Coronary artery (tissue), 2 donors: Measurements from ENCODE around the gene TUBA4A.

ENCODE experiments used
- DNase-seq: peaks from one replicate; pipeline ENCODE4 v3.0.0-alpha.2; 2017; ENCODE audit warnings: low spot score
- H3K27ac ChIP-seq, 2 donors: fragments of 200-600 bp; sonication (generic); one replicate each; pipeline ENCODE4 v1.5.1; 2016 to 2019
- H3K4me3 ChIP-seq: fragments of 200-600 bp; sonication (generic); 2 replicates; pipeline ENCODE4 v1.5.1; 2016; ENCODE audit warnings: mild to moderate bottlenecking, moderate library complexity
- CTCF ChIP-seq: fragments of 200-600 bp; sonication (generic); IDR thresholded peaks from one replicate; pipeline ENCODE4 v1.5.1; 2019; ENCODE audit warnings: antibody characterized with exemption

The TUBA4A gene

GRCh38 chr2:219209236-219210195 lies 44.2 kb downstream of the TUBA4A start:
- TF ChIP-seq CTCF, result no peak
- Histone ChIP-seq H3K27ac (no peak overlapping the region), H3K4me3 (no peak overlapping the region)
- DNase-seq, result no peak

- TF ChIP-seq CTCF, result no peak
- Histone ChIP-seq H3K4me3 (peak overlapping the region; percentile 79), H3K27ac (peak overlapping the region; percentile 92 to 94)
- no peak for DNase-seq
Observed at GRCh38 chr2:219207884-219208740, 45.6 kb downstream of the TUBA4A start.

GRCh38 chr2:219207134-219207883 lies 46.4 kb downstream of the TUBA4A start:
- TF ChIP-seq CTCF, result no peak
- H3K4me3 ChIP-seq, result peak overlapping the region; percentile 79
- no peak for DNase-seq
- peak overlapping the region; percentile 92 to 94 for H3K27ac ChIP-seq

- TF ChIP-seq CTCF, result no peak
- Histone ChIP-seq H3K27ac (peak within 1 kb of the TSS; percentile 92 to 94), H3K4me3 (peak within 1 kb of the TSS; percentile 79)
- peak; percentile 96 for DNase-seq
Observed at GRCh38 chr2:219206328-219207133, 47.2 kb downstream of the TUBA4A start, which contains the start of gene ZFAND2B. Gene ZFAND2B (plus strand): TSS chr2:219206782. CDS start chr2:219206988, 206 bp downstream.

- Histone ChIP-seq H3K27ac (peak overlapping the region; percentile 92 to 94), H3K4me3 (peak overlapping the region; percentile 79)
- no peak for TF ChIP-seq CTCF
- DNase-seq, result no peak
Observed at GRCh38 chr2:219205981-219206327, 47.8 kb downstream of the TUBA4A start.

- no peak for DNase-seq
- Histone ChIP-seq H3K27ac (no peak overlapping the region), H3K4me3 (no peak overlapping the region)
- TF ChIP-seq CTCF, result no peak
Observed at GRCh38 chr2:219205165-219205538, 48.6 kb downstream of the TUBA4A start.
